ENCODE measurements around the gene RHOG.

Gene RHOG

DNA sequence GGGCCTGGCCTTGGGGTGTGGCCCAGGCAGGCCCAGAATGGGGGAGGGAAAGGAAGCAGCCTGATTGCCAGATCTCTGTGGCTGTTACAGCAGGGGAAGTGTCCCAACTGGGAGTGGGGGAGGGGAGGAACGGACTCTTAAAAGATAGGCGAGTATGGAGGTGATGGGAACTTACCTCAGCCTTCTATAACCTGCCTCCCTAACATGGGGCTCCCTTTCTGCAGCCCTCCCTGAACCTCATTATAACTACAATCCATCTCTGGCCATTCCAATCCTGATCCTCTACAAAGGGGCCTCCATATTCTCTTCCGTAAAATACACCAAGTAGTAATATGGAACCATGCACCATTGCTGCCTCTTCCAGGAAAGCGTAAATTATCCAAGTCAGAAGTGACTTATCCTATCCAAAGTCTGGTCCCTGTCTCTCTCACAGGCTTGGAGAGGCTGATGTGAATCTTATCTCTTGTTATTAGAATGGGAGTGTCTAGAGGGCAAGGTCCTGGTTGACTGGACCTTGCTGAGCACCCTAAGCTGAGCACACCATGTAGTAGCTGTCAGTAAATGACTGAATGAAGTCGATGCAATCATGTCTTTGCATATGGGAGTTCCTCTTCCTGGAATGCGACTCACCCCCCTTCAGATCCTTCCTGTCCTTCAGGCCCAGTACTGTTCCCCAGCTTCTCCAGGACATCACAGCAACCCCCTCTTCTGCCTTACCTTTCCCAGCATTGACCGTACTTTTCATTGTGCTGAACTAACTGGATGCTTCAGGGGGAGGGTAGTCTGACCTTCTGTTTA lies 5.9 kb downstream of the RHOG start:
- TF ChIP-seq CTCF (IDR thresholded peaks at IDR 0.05; ENCODE audit: insufficient read depth, low read depth, low read length, missing control alignments), result no peak
- no peak overlapping the region for H3K4me3 ChIP-seq (ENCODE audit: low read length)
- DNase-seq (ENCODE audit: low read depth), result peak; percentile 62

DNA sequence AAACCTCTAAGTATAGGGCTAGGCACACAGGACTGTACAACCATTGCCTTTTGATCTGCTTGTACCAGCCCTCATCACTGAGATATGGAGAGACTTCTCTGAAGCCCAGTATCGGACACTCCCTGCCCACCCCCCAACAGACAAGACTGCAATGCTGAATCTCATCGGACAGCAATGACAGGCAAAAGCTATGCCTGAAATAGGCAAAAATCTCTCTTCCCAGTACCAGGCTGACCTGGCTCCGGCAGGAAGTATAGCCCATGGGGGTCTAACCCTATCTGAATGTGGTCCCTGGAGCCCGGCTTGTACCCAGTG lies 6.5 kb downstream of the RHOG start:
- H3K4me3 ChIP-seq (ENCODE audit: low read length), result no peak overlapping the region
- no peak for TF ChIP-seq CTCF (IDR thresholded peaks at IDR 0.05; ENCODE audit: insufficient read depth, low read depth, low read length, missing control alignments)
- DNase-seq (ENCODE audit: low read depth), result no peak

DNA sequence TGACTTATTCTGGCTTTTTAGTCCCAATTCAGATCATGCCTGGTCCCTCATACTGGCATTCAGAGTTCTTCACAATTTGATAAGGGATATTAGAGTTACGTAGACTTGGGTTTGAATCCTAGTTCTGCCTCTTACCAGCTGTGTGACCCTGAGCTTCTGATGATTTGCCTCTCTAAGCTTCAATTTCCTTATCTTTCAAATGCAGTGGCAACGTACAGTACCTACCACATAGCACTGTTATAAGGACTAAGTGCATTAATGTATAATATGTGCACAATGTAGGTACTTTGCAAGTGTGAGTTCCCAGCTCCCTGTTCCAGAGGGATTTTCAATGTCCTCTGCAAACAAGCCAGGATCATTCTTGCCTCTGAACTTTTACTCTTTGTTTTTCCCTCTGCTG lies 7.3 kb downstream of the RHOG start:
- TF ChIP-seq CTCF (IDR thresholded peaks at IDR 0.05; ENCODE audit: insufficient read depth, low read depth, low read length, missing control alignments), result no peak
- no peak overlapping the region for H3K4me3 ChIP-seq (ENCODE audit: low read length)
- no peak for DNase-seq (ENCODE audit: low read depth)

DNA sequence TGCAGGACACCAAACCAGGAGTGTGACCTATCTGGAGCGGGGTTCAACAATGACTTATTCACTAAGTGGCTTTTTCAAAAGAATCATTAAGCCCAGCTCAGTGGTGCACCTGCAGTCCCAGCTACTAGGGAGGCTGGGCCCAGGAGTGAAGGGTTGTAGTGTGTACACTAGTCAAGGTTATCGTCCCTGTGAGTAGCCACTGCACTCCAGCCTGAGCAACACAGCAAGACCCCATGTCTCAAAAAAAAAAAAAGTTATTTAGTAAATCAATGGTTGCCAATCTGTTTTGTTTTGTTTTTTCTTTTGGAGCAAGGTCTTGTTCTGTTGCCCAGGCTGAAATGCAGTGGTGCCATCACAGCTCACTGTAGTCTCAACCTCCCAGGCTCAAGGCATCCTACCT lies 7.9 kb downstream of the RHOG start:
- no peak for TF ChIP-seq CTCF (IDR thresholded peaks at IDR 0.05; ENCODE audit: insufficient read depth, low read depth, low read length, missing control alignments)
- DNase-seq (ENCODE audit: low read depth), result no peak
- H3K4me3 ChIP-seq (ENCODE audit: low read length), result no peak overlapping the region

DNA sequence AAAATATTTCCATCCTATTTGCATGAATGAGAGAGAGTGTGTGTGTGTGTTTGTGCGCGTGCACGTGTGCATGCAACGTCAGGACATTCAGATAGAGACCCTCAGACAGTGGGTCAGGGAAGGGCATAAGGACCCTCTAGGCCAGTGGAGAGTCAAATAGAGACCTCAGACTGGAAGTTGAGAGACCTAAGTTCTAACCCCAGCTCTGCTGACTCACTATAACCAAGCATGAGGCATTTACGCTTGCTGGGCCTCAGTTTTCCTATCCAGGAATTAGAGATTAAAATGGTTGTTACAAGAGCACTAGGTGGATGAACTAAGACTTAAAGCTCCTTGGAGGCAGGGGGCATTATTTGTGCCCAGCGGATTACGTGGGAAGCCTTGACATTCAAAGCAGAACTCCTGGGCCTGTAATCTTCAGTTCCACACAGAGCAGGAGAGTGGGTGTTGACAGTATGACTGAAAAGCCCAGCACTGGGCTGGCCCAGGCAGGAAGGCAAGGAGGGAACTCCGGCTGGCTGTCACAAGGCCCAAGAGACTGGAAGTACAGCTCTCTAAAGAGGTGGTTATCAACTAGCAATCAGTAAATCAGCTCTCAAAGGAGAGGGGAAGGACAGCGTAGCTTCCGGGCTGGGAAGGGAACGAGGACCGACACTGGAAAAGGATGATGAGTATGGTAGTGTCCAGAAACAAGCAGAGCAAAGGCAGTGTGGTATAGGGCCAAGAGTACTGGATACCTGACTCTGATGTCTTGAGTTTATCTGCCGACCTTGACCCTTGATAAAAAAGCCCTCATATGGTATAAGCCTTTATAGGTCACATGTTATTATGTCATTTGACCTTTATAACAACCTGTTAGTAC lies 9.2 kb downstream of the RHOG start:
- no peak for DNase-seq (ENCODE audit: low read depth)
- TF ChIP-seq CTCF (IDR thresholded peaks at IDR 0.05; ENCODE audit: insufficient read depth, low read depth, low read length, missing control alignments), result no peak
- no peak overlapping the region for H3K4me3 ChIP-seq (ENCODE audit: low read length)

- DNase-seq (ENCODE audit: low read depth), result no peak
- TF ChIP-seq CTCF (IDR thresholded peaks at IDR 0.05; ENCODE audit: insufficient read depth, low read depth, low read length, missing control alignments), result no peak
- H3K4me3 ChIP-seq (ENCODE audit: low read length), result no peak overlapping the region
These were observed 10.0 kb downstream of the RHOG start for GRCh38 chr11:3830730-3831129.
